Epithelial cell of esophagus (primary cell): ENCODE data around the gene CACNA1F.

Experiments
- DNase-seq: peaks from one replicate; pipeline ENCODE4 v3.0.0; 2010; ENCODE audit warnings: low read depth
- H3K4me3 ChIP-seq: 2 replicates; pipeline ENCODE4 v1.5.1; 2011; ENCODE audit warnings: mild to moderate bottlenecking, low read length, control low read depth
- CTCF ChIP-seq: IDR thresholded peaks from 2 replicates; pipeline ENCODE4 v1.5.1; 2011; ENCODE audit warnings: low read depth, mild to moderate bottlenecking, low read length, control low read depth, inconsistent platforms; ENCODE audit not compliant: insufficient read depth; ENCODE audit errors: missing control alignments

The CACNA1F gene

DNA sequence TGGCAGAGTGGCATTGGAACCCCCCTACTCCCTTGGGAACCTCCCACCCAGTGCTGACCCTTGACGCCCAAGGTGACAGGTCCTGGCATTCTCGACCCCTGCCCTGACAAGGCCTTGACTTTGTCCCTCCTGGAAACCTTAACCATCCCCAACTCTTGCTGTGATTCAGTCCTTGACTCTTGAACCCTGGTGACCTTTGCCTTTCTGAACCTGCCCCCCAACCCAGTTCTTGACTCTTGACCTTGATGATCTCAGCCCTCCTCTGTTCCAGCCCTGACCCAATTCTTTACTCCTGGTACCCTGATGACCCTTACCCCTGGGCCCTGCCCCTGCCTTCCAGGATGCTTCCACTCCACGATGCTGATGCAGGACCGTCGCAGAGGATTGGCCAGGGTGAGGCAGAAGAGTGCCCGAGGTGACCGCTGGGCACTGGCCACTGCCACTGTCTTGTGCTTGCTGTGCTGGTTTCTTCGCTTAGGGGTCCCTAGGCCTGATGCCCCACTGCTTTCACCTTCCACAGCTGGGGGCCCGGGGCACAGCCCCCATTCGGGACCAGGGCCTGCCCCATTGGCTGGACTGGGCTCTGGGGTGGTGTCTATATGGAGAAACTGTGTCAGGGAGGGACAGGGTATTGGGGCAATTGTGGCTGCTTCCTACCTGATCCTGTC lies 1.7 kb downstream of the CACNA1F start:
- no peak for DNase-seq
- H3K4me3 ChIP-seq: no peak overlapping the region
- TF ChIP-seq CTCF: no peak

GRCh38 chrX:49230500-49231232 lies 2.5 kb downstream of the CACNA1F start:
- TF ChIP-seq CTCF: no peak
- peak overlapping the region; percentile 10 for H3K4me3 ChIP-seq
- peak; percentile 47 for DNase-seq

DNA sequence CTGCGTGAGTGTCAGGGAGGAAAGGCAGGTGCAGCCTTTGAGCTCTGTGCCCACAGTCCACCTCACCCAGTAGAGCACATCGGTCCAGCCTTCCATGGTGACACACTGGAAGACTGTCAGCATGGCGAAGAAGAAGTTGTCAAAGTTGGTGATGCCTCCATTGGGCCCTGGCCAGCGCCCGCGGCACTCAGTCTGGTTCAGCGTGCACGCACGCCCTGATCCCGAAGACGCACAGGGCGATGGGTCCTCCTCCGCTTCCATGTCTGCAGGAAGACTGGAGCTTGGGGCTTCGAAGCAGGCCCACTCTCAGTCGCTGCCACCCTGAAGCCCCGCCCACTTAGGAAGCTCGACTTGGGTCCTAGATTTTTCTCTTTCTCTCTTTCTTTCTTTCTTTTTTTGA lies 5.0 kb downstream of the CACNA1F start:
- no peak for DNase-seq
- H3K4me3 ChIP-seq: no peak overlapping the region
- no peak for TF ChIP-seq CTCF

DNA sequence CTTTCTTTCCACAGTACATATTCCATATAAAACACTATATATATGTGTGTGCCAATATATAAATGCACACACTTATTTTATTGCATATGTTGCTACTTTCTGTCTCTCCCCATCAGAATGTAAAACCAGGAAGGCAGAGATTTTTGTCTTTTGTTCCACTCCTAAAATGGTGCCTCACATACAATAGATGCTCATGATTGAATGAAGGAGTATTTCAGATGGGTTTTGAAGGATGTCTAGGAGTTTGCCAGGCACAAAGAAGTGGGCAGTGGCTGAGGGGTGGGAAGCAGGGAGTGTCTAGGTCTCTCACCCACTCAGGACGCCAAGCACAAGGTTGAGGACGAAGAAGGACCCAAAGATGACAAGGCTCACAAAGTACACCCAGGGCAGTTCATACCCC lies 5.4 kb downstream of the CACNA1F start:
- TF ChIP-seq CTCF: no peak
- no peak overlapping the region for H3K4me3 ChIP-seq
- no peak for DNase-seq

DNA sequence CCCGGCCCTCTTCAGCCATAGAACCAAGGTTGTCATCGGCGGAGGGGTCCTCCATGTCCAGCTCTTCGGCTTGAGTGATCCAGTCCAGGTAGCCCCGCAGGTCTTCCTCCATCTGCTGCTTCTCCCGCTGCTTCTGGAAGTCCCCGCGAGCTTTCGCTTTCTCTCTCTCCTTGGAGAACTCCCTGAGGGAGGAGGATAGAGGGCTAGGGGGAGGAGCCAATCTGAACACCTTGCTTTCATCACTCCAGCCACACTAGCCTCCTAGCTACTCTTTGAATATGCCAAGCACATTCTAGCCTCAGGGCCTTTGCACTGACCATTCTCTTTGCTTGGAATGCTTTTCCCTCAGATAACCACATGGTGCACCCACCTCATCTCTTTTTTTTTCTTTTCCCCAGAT lies 6.2 kb downstream of the CACNA1F start:
- no peak for TF ChIP-seq CTCF
- DNase-seq: no peak

GRCh38 chrX:49225858-49226257 lies 7.3 kb downstream of the CACNA1F start:
- H3K4me3 ChIP-seq: no peak overlapping the region
- DNase-seq: no peak
- TF ChIP-seq CTCF: no peak

More for the DNA sequence above, 6.2 kb downstream of the CACNA1F start:
- no peak overlapping the region for H3K4me3 ChIP-seq
